HG02678 (cell line): ENCODE data around the gene CLN6.
"Not testable (repeated sequence)": the region's sequence is repeated elsewhere in the genome, so short reads cannot be mapped to it uniquely, and the experiment has no call there.

Source experiments
- ATAC-seq: cut with Tn5 transposase; IDR thresholded peaks from one replicate; pipeline ENCODE4 v1.9.1; 2021; ENCODE audit warnings: mild to moderate bottlenecking, moderate library complexity; ENCODE audit not compliant: unreplicated experiment

The CLN6 gene

DNA sequence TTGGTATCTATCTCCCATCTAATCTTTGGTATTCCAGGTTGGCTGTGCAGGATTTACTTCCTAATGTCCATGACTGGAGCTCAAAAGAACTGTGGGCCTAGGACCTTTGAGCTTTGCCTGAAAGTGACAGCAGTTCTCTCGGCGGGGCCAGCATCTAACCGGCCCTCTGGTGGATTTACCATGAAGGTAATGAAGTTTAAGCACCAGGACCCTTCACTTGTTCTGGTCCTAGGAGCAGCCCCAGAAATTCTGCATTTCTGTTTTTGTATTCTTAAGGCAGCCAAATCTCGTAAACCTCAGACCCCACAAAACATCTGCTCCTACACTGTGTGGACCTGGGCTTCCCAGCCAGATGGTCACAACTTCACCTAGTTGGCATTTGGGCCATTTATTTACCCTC is 37.4 kb downstream of the CLN6 start:
- ATAC-seq: no peak

DNA sequence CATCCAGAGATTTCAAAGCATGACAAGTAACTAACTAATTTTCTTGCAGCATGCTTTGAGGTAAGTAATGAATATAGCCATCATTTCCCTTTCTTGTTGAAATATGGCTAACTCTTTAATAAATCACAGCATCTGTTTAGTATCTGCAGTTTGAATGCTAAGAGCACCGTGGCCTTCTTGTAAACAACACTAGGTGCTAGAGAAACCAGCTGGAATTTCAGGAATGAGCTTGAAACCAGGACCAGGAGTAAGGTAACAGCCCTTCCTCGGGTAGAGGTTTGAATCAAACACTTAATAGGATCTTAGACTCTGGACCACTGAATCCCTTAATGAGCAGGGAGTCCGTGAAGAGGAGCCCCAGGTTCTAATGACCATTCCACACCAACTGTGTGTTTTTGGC is 38.0 kb downstream of the CLN6 start:
- ATAC-seq: no peak

DNA sequence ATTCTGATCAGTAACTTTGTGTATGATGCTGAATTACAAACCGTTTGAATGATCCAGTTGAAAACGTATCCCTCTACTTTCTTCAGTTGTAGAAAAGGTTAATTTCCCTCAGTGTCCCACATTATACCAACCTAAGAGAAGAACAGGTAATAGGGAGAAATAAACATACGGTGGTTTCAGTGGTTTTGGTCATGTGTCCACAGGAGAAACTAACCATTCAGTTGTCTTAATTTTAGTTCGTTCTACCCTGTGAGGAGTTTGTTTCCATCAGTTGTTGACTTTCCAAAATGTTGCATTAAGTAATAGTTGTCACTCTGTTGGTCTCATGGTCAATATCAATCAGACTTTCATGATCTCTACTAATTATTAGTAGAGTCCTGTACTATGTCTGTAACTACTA is 39.5 kb downstream of the CLN6 start:
- no peak for ATAC-seq

DNA sequence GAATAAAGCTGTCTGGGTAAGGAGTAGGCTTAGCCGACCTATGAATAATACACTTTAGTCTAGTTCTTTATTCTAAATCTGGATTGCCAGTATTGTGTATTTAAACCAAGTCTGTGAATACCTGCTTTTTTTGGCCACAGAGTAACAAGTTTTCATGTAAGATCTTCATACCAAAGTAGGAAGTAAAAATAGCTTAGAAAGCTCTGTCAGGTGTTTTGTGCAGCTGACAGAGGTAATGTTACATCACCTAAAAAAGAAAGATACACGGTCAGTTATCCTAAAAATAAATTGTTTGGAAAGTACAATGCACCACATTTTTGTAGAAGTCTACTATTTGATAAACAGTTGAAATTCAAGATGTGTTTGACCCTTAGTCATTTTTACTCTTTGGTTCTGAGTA is 40.9 kb downstream of the CLN6 start:
- no peak for ATAC-seq

DNA sequence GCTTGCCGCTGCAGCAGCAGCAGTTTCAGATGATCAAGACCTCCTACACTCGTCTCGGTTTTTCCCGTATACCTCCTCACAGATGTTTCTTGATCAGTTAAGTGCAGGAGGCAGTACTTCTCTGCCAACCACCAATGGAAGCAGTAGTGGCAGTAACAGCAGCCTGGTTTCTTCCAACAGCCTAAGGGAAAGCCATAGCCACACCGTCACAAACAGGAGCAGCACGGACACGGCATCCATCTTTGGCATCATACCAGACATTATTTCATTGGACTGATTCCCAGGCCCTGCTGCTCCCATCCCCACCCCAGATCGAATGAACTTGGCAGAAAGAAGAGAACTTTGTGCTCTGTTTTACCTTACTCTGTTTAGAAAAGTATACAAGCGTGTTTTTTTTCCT is 42.0 kb downstream of the CLN6 start:
- ATAC-seq: no peak

DNA sequence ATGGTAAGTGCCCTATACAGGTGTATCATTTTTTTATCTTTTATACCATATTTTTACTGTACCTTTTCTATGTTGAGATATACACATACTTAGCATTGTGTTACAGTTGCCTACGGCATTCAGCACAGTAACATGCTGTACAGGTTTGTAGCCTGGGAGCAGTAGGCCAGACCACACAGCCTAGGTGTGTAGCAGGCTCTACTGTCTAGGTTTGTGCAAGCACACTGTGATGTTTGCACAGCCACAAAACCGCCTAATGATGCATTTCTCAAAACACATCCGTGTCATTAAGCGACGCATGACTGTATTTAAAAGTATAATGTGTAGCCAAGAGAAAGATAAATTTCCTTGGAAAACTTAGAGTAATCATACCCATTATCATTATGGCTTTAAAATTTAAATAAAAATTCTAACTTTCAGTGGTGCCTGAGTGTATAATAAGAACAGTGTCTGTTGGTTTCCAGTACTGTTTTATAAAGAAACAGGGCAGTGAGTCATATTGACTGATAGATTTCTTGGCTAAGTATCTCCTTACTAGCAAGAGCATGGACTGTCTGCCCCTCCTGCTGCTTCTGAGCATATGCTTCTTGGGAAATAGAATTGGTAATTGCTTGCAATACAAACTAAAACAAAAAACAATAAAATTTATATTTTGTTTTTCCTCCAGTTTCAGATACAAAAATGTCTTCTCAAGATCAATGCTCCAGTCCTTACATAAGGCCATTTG is 42.7 kb downstream of the CLN6 start:
- ATAC-seq: no peak

DNA sequence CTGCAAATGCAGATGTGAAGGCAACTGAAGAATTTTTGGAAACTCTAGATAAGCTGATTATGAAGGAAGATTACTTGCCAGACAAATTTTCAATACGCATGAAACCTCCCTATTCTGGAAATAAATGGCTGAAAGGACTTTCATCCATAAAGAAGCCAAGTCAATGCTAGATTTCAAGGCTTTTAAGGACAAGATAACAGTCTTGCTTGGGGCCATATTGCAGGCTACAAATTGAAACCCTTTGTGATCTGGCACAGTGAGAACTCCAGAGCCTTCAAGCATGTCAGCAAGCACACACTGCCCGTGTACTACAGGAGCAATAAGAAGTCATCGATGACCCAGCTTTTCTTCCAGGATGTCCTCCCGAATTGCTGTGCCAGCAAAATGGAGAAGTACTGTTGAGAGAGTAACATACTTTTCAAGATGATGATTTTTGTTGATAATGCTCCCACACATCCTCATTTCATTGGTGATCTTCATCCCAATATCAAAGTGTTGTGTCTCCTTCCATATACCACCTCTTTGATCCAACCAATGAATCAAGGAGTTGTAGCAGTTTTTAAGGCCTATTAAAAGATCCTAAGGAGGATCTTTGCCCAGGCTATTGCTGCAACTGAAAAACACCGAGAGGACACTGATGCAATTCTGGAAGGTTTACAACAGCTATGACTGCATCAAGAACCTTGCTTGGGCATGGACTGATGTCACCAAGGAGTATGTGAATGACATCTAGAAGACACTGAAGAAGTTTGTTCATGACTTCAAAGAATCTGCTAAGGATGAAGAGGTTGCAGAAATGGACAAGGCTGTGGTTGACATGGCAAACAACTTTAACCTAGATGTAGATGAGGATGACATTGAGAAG is 44.7 kb downstream of the CLN6 start:
- no peak for ATAC-seq

DNA sequence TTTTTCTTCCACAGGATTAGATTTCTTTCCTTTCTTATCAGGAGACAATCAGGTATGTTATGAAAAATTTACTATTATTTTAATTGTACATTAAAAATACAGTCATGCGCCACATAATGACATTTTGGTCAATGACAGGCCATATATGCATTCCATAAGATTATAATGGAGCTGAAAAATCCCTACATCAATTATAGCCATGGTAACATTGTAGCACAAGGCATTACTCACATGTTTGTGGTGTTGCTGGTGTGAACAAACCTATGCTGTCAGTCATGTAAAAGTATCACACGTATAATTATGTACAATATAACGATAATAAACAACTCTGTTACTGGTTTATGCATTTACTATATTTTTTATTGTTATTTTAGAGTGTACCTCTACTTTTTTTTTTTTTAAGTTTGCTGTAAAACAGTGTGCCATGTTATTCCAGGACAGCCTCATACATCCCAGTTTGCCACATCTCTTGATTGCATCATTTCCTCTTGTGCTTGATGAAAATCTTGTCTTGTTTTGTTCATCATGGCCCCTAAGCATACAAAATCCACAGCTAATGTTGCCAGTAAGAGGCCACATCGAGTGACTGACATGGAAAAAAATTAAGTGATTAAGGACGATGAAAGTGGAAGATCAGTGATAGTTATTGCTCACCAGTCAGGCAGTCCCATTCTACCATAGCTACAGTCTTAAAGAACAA is 45.8 kb downstream of the CLN6 start:
- ATAC-seq: no peak

DNA sequence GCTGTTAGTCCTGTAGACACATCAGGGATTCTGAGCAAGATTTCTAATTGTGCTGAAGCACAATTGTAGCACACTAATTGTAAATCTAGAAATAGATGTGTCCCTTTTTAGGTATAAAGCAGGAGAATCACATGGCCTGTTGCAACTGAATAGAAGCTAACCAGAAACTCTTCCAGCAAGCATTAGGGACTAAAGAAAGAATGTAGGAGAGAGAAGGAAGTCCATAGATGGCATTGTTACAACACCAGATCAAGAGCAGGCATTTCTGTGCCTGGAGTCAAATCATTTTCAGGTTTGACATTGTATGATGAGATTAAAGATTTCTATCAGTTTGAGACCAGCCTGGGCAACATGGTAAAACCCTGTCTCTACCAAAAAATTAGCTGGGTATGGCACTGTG is 51.8 kb downstream of the CLN6 start:
- no peak for ATAC-seq

DNA sequence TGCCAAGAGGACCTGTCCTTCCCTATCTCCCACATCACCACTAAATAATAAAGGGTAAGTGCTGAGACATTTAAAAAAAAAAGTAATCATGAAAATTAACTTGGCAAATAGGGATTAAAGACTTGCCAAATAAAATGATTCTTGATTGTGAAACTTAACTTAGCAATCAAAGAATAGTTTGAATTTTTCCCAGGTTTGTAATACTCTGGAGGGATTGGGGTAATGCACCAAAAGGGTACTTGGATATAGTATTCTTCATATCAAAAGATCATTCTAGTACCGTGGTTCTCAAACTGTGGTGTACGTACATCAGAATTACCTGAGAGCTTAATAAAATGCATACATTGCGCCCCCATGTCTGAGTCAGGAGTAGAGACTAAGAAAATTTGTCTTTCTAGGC is 52.9 kb downstream of the CLN6 start:
- ATAC-seq: no peak

DNA sequence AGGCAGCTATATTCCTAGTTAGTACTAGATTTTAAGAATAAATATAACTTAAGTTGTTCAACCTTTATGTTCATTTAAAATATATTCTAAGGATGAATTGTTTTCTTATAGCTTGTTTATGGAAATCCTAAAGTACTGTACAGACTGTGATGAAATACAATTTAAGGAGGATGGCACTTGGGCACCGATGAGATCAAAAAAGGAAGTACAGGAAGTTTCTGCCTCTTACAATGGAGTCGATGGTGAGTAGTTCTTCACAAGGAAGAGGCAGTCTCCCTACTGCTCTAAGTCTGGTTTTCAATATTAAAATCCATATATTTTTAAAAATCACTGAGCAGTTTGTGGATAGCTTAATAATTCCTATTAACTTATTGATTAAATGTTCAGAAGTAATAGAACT is 54.0 kb downstream of the CLN6 start:
- no peak for ATAC-seq

DNA sequence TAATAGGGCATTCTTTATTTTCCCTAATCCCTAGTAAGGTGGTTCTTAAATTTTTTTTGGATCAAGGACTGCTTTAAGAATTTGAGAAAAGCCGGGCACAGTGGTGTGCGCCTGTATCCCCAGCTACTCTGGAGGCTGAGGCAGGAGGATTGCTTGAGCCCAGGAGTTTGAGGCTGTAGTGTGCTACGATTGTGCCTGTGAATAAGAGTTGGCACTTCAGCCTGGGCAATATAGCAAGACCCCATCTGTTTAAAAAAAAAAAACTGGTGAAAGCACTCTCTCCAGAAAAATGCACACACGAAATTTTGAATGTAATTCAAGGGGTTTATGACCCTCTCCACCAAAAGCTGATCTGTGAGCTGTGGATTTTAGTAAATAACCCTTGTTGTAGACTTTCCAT is 56.4 kb downstream of the CLN6 start:
- ATAC-seq: no peak

DNA sequence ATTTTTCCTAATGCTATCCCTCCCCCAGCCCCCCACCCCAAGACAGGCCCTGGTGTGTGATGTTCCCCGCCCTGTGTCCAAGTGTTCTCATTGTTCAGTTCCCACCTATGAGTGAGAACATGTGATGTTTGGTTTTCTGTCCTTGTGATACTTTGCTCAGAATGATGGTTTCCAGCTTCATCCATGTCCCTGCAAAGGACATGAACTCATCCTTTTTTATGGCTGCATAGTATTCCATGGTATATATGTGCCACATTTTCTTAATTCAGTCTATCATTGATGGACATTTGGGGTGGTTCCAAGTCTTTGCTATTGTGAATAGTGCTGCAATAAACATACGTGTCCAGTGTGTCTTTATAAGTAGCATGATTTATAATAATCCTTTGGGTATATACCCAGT is 57.5 kb downstream of the CLN6 start:
- ATAC-seq: not testable (repeated sequence)

DNA sequence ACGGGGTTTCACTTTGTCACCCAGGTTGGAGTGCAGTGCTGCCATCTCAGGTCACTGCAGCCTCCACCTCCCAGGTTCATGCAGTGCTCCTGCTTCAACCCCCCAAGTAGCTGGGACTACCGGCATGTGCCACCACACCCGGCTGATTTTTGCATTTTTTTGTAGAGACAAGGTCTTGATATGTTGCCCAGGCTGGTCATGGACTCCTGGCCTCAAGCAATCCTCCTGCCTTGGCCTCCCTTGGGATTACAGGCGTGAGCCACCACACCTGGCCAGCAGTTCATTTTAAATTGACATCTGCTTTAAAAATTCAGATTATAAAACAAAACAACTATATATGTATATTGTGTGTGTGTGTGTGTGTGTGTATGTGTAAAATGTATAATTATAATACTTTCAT is 62.7 kb downstream of the CLN6 start:
- no peak for ATAC-seq

DNA sequence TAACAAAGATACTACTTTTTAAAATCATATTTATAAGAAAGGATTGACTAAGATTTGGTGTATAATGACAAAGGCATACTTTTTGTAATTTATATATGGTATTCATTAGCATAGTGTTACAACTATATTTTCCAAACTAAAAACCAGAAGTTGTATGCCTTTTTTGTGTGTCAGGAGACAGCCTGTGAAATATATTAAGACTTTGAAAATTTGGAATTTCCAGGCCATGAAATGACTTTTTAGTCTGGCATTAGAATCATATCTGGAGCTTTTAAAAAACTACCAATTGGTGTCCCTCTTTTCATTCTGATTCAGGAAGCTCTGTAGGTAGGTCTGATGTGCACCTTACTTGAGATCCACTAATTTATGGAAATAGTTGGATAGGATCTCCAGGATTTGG is 66.3 kb downstream of the CLN6 start:
- ATAC-seq: no peak

DNA sequence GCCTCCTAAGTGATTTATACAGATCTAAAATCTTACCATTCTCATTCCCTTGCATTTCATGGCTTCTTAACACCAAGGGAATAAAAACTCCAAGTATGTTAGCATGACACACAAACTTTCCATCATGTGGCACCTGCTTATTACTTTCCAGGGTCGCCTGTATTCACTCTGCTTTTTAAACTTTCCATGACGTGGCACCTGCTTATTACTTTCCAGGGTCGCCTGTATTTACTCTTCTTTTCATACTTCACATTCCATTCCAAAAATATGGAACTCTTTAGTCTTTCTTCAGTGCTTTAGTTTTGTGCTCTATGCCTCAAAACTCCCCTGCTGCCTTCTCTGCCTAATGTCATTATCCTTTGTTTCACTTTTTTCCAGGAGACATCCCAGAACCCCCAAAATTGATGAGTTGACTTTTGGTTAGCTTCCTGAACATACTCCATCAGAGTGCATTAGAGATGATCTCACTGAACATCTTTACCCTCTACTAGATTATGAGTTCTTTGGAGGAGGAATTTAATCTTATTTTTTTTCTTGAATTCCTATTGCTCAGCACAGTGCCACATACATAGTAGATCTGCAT is 71.4 kb downstream of the CLN6 start:
- no peak for ATAC-seq

DNA sequence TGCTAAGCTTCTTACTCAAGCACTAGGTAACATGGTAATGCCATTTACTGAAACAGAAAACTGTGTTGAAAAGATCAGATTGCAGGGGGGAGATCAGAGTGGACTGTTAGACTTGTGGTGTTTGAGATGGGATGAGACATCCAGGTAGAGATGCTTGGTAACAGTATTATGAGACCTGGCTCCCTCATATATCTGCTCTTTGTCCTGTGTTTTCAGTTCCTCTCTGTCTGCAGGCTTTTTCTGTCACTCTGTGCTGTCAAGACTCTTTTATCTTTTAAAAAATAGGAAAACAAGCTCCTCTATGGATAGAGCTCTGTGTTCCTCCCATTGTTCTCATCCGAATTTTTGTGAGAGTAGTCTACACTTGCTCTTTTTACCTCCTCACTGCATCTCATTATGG is 72.5 kb downstream of the CLN6 start:
- no peak for ATAC-seq
